ENCODE measurements around the gene ANKRD50. TPM values are rescaled to one million over a fixed set of nuclear protein-coding genes. Genes with fewer than 3 reads are reported as not detected.
A peak's percentile ranks its signal among the peaks of the same experiment; 100 is the strongest.

The ANKRD50 gene
- total RNA-seq, 6 donors from 2014 or later = 9.2 to 26.5 (median 18.3) TPM

GRCh38 chr4:124635331-124635730 lies 77.2 kb downstream of the ANKRD50 start:
- H3K4me1 ChIP-seq = peaks cover 0 to 6% (median 3%) of the 10 kb centered on the region in 4 donors
- no peak overlapping the region for H3K27ac ChIP-seq
- no peaks in the 10 kb centered on the region for H3K27me3 ChIP-seq
- DNase-seq (no peak), ATAC-seq (ENCODE audit: low FRiP score in 2 of 2) (no peak)
- H3K36me3 ChIP-seq = no peaks in the 10 kb centered on the region
- no peak for TF ChIP-seq EP300 (IDR thresholded peaks at IDR 0.05)
- TF ChIP-seq CTCF (IDR thresholded peaks at IDR 0.05) = no peak
- TF ChIP-seq POLR2AphosphoS5 (IDR thresholded peaks at IDR 0.05) = no peak
- TF ChIP-seq POLR2A (IDR thresholded peaks at IDR 0.05) = no peak
- WGBS, 2 donors = 76 to 79% methylated on average over 4 of the region's 4 CpGs
- H3K4me3 ChIP-seq = no peak overlapping the region
- no peaks in the 10 kb centered on the region for H3K9me3 ChIP-seq

GRCh38 chr4:124633285-124633941 lies 79.1 kb downstream of the ANKRD50 start:
- H3K9me3 ChIP-seq = no peaks in the 10 kb centered on the region
- TF ChIP-seq CTCF (IDR thresholded peaks at IDR 0.05) (no peak), POLR2A (IDR thresholded peaks at IDR 0.05) (no peak), POLR2AphosphoS5 (IDR thresholded peaks at IDR 0.05) (no peak), EP300 (IDR thresholded peaks at IDR 0.05) (no peak)
- H3K4me3 ChIP-seq = no peak overlapping the region
- ATAC-seq (ENCODE audit: low FRiP score in 2 of 2) (no peak), DNase-seq (no peak)
- H3K27ac ChIP-seq = no peak overlapping the region
- WGBS, 2 donors = 85 to 89% methylated on average over 3 of the region's 3 CpGs
- H3K4me1 ChIP-seq = peaks cover 0 to 6% (median 3%) of the 10 kb centered on the region in 4 donors
- H3K27me3 ChIP-seq = no peaks in the 10 kb centered on the region
- H3K36me3 ChIP-seq = no peaks in the 10 kb centered on the region

- Histone ChIP-seq H3K9me3 (no peaks in the 10 kb centered on the region), H3K27ac (no peak overlapping the region), H3K4me3 (no peak overlapping the region), H3K27me3 (no peaks in the 10 kb centered on the region), H3K4me1 (peaks cover 0 to 6% (median 3%) of the 10 kb centered on the region in 4 donors), H3K36me3 (peaks cover 0 to 3% (median 0%) of the 10 kb centered on the region in 4 donors)
- ATAC-seq (ENCODE audit: low FRiP score in 2 of 2) (no peak), DNase-seq (no peak)
- TF ChIP-seq CTCF (IDR thresholded peaks at IDR 0.05) (no peak), POLR2A (IDR thresholded peaks at IDR 0.05) (no peak), EP300 (IDR thresholded peaks at IDR 0.05) (no peak), POLR2AphosphoS5 (IDR thresholded peaks at IDR 0.05) (no peak)
- 89 to 93% methylated on average over 5 of the region's 5 CpGs for WGBS, 2 donors
Measured at GRCh38 chr4:124632439-124632838, 80.1 kb downstream of the ANKRD50 start.

GRCh38 chr4:124631760-124632159 lies 80.8 kb downstream of the ANKRD50 start:
- 13 to 35% methylated on average over 1 of the region's 1 CpG for WGBS, 2 donors
- H3K36me3 ChIP-seq = peaks cover 0 to 3% (median 0%) of the 10 kb centered on the region in 4 donors
- H3K4me3 ChIP-seq = no peak overlapping the region
- H3K27ac ChIP-seq = no peak overlapping the region
- no peaks in the 10 kb centered on the region for H3K27me3 ChIP-seq
- H3K4me1 ChIP-seq = peaks cover 0 to 6% (median 3%) of the 10 kb centered on the region in 4 donors
- TF ChIP-seq POLR2A (IDR thresholded peaks at IDR 0.05) (no peak), EP300 (IDR thresholded peaks at IDR 0.05) (no peak), POLR2AphosphoS5 (IDR thresholded peaks at IDR 0.05) (no peak), CTCF (IDR thresholded peaks at IDR 0.05) (no peak)
- DNase-seq (peak in 1 of 2 donors; percentile 51), ATAC-seq (ENCODE audit: low FRiP score in 2 of 2) (peak in 1 of 2 donors; percentile 53)
- H3K9me3 ChIP-seq = no peaks in the 10 kb centered on the region

- Histone ChIP-seq H3K4me1 (peaks cover 0 to 6% (median 3%) of the 10 kb centered on the region in 4 donors), H3K27me3 (no peaks in the 10 kb centered on the region), H3K9me3 (no peaks in the 10 kb centered on the region), H3K36me3 (peaks cover 0 to 3% (median 0%) of the 10 kb centered on the region in 4 donors), H3K4me3 (no peak overlapping the region), H3K27ac (no peak overlapping the region)
- TF ChIP-seq CTCF (IDR thresholded peaks at IDR 0.05) (no peak), EP300 (IDR thresholded peaks at IDR 0.05) (no peak), POLR2AphosphoS5 (IDR thresholded peaks at IDR 0.05) (no peak), POLR2A (IDR thresholded peaks at IDR 0.05) (no peak)
- DNase-seq = no peak
- no peak for ATAC-seq (ENCODE audit: low FRiP score in 2 of 2)
- 73 to 85% methylated on average over 1 of the region's 1 CpG for WGBS, 2 donors
Measured at GRCh38 chr4:124629681-124630080, 82.9 kb downstream of the ANKRD50 start.
